Myocyte (in vitro differentiated cells): Measurements from ENCODE around the gene SRM. TPM values are rescaled to one million over a fixed set of nuclear protein-coding genes. Genes with fewer than 3 reads are reported as not detected.
"Not testable (repeated sequence)": the region's sequence is repeated elsewhere in the genome, so short reads cannot be mapped to it uniquely, and the experiment has no call there.

Experiments
- DNase-seq: peaks from one replicate; pipeline ENCODE4 v3.0.0-alpha.2; 2012; ENCODE audit warnings: low read depth
- total RNA-seq: library from RNA; depleted of rRNA; stranded (reverse); fragments of >200 nt; gene quantifications from 2 replicates; pipeline ENCODE4 v1.2.3, GENCODE V29; 2014

SRM gene
- total RNA-seq, 1 donor from 2014 or later = 52.1 TPM

- no peak for DNase-seq
Measured at GRCh38 chr1:11023201-11023600, 36.6 kb downstream of the SRM start.

DNA sequence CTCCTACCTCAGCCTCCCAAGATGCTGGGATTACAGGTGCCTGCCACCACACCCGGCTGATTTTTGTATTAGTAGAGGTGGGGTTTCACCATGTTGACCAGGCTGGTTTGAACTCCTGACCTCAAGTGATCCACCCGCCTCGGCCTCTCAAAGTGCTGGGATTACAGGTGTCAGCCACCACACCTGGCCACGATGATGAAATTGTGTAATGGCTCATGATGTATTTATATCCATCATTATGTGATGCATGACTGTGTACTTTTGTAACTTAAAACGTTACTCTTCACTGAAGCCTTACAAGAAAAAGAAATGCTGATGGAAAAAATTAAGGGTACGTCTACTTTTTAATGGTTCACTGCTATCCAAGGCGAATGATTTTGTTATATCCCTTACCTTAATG, 39.8 kb downstream of the SRM start:
- no peak for DNase-seq

GRCh38 chr1:11019358-11019757, 40.5 kb downstream of the SRM start:
- not testable (repeated sequence) for DNase-seq

- DNase-seq = no peak
Measured at GRCh38 chr1:11013160-11013531, 46.7 kb downstream of the SRM start.

DNA sequence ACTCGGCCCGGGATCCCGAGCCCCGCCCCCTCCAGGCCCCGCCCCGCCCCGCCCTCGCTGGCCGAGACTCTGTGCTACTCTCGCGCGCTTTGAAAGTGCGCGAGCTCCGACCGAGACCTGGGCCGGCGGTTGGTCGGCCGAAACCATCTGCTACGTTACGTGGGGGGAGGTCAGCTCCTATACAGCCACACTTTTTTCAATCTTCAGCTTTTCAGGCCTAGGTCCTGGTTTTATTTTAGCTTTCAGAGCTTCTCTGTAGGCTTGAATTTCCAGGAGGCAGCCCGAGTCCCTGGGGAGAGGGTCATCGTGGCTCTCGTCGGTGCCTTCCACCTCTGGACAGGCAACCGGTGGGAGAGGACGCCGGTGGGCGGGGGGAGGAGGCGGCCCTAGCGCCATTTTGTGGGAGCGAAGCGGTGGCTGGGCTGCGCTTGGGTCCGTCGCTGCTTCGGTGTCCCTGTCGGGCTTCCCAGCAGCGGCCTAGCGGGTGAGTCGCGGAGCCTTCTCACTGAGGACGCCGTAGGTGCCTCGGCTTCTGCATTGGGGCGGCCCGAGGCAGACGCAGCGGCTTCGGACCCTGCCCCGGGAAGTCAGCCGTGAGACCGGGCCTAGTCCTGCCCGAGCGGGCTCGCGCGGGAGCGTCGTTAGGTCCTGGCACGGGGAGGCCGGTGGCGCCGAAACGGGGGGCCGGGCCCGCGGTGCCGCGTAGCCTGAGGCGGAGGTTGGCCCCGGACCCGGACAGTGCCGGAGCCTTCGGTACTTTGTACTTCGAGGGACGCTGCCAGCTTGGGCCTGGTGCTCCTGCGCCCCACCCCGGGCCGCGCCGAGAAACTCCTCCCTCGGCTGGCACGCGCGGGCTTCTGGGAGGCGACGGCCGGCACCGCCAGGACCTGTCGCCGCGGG, 47.3 kb downstream of the SRM start, which contains the start of gene TARDBP:
Gene TARDBP (plus strand): TSS at position 395 of the 900 bp plus-strand sequence. CDS start 1,074 bp downstream, outside the sequence.
- peak; percentile 91 for DNase-seq

Other genes with a start within 250 kb of the SRM start
- 60.0 and 66.5 TPM in 2 replicates for gene TARDBP, start 47.4 kb downstream of the SRM start, total RNA-seq
- not detected in 2 replicates for gene MASP2, start 12.8 kb downstream of the SRM start, total RNA-seq
- gene EXOSC10, start 39.9 kb upstream of the SRM start, total RNA-seq = 40.9 and 53.4 TPM in 2 replicates
- gene ANGPTL7, start 129.3 kb upstream of the SRM start, total RNA-seq = 0.99 and 2.8 TPM in 2 replicates
- 50.2 and 54.7 TPM in 2 replicates for gene MTOR, start 202.5 kb upstream of the SRM start, total RNA-seq
- 12.6 and 15.6 TPM in 2 replicates for gene UBIAD1, start 213.2 kb upstream of the SRM start, total RNA-seq